H1 (cell line): ENCODE measurements around the gene RBMY1B.
"Not testable (repeated sequence)": the region's sequence is repeated elsewhere in the genome, so short reads cannot be mapped to it uniquely, and the experiment has no call there.

Source experiments
- RXRA ChIP-seq: IDR thresholded peaks from 2 replicates; pipeline ENCODE4 v1.6.1; 2011; ENCODE audit warnings: low read depth, mild to moderate bottlenecking, low read length, moderate library complexity; ENCODE audit not compliant: insufficient read depth
- TF ChIP-seq, protein P1 (sequence below), 3 experiments: IDR thresholded peaks; 1 replicate in 2 of 3; 2 replicates in 1 of 3; pipeline versions ENCODE4 v1.5.1 to v1.6.1; 2011; ENCODE audit warnings: low read length in 3 of 3, mild to moderate bottlenecking in 3 of 3, inconsistent platforms in 2 of 3, low read depth in 1 of 3, moderate library complexity in 1 of 3; ENCODE audit not compliant: insufficient read depth in 1 of 3; ENCODE audit errors: control extremely low read depth in 1 of 3
- TF ChIP-seq, protein P2 (sequence below): IDR thresholded peaks from 2 replicates; pipeline ENCODE4 v1.6.1; 2011; ENCODE audit warnings: low read length, improper control_type of control experiment

DNA sequence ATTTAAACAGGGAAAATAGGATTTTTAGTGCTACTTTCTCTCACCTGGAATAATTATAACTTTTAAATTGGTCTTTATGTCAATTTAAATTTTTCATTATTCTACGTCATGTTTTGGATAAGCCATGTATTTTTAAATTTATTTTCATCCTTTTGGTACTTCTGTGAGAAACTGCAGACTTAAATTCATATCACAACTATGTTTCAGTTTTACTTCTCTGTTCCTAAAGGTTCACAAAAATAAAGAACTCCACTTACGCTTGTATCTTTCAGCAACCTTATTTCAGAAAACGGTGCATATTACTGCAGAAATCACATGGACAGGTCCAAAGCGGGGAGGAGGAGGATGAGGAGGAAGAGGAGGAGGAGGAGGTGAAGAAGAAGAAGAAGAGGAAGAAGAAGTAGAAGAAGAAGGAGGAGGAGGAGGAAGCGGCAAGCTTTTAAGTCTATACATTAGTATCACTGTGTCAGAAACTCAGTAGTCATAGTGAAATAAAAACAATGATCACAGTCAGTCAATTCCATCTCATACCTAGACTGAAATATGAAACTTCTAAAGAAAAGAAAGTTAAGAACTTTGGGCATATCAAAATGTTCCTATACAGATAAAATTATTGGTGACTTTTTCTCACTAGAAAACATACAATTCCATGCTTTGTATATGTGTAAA, 48.3 kb downstream of the RBMY1B start:
- TF ChIP-seq, protein P1, sequence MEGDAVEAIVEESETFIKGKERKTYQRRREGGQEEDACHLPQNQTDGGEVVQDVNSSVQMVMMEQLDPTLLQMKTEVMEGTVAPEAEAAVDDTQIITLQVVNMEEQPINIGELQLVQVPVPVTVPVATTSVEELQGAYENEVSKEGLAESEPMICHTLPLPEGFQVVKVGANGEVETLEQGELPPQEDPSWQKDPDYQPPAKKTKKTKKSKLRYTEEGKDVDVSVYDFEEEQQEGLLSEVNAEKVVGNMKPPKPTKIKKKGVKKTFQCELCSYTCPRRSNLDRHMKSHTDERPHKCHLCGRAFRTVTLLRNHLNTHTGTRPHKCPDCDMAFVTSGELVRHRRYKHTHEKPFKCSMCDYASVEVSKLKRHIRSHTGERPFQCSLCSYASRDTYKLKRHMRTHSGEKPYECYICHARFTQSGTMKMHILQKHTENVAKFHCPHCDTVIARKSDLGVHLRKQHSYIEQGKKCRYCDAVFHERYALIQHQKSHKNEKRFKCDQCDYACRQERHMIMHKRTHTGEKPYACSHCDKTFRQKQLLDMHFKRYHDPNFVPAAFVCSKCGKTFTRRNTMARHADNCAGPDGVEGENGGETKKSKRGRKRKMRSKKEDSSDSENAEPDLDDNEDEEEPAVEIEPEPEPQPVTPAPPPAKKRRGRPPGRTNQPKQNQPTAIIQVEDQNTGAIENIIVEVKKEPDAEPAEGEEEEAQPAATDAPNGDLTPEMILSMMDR (IDR thresholded peaks at IDR 0.05; ENCODE audit: control extremely low read depth in 1 of 3, insufficient read depth in 1 of 3, low read depth in 1 of 3, low read length in 3 of 3), result not testable (repeated sequence)
- TF ChIP-seq RXRA, result not testable (repeated sequence)
- TF ChIP-seq, protein P2, sequence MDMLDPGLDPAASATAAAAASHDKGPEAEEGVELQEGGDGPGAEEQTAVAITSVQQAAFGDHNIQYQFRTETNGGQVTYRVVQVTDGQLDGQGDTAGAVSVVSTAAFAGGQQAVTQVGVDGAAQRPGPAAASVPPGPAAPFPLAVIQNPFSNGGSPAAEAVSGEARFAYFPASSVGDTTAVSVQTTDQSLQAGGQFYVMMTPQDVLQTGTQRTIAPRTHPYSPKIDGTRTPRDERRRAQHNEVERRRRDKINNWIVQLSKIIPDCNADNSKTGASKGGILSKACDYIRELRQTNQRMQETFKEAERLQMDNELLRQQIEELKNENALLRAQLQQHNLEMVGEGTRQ, result not testable (repeated sequence)
